ENCODE data around the gene C7.

The C7 gene

DNA sequence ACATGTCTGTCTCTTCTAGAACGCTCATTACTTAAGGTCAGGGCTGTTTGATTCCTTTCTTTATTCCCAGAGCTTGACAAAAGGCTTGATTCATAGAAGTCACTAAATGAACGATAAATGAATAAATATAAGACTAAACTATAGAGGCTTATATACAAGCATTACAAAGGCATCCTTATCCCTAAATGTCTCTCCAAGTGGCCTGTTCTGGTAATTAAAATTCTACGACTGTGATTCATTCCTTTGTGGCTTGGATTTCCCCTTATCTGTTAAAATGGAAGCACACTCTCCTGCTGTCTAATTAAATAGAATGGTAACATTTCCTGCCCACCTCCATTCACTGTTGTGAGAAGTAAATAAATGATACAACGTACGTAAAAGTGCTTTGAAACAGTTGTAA, 49.5 kb downstream of the C7 start:
- no peak overlapping the region for H3K4me3 ChIP-seq (replicated peaks; ENCODE audit: low read depth, low read length)
- TF ChIP-seq, protein P1, sequence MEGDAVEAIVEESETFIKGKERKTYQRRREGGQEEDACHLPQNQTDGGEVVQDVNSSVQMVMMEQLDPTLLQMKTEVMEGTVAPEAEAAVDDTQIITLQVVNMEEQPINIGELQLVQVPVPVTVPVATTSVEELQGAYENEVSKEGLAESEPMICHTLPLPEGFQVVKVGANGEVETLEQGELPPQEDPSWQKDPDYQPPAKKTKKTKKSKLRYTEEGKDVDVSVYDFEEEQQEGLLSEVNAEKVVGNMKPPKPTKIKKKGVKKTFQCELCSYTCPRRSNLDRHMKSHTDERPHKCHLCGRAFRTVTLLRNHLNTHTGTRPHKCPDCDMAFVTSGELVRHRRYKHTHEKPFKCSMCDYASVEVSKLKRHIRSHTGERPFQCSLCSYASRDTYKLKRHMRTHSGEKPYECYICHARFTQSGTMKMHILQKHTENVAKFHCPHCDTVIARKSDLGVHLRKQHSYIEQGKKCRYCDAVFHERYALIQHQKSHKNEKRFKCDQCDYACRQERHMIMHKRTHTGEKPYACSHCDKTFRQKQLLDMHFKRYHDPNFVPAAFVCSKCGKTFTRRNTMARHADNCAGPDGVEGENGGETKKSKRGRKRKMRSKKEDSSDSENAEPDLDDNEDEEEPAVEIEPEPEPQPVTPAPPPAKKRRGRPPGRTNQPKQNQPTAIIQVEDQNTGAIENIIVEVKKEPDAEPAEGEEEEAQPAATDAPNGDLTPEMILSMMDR (IDR thresholded peaks at IDR 0.05; ENCODE audit: low read depth, low read length, missing control alignments) = no peak
- DNase-seq (ENCODE audit: extremely low read depth, low read depth) = no peak

DNA sequence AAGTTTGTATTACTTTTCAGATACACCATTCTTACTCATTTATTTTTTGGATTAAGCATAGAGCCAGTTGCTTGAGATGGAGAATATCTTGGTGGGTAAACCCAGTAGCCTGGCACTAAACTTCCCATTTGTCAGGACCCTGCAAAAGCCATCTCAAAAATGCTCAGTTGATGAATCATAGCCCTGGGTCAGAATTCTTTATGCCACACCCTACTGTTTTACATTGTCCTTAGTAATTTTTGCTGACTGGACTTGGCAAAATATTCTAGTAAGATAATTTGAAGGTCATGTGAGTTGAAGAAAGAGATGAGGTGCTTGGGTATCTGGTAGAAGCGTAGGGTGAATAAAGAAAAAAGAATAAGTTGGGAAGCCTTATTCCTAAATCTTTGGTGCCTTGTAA, 50.7 kb downstream of the C7 start:
- DNase-seq (ENCODE audit: extremely low read depth, low read depth) = no peak
- TF ChIP-seq, protein P1 (IDR thresholded peaks at IDR 0.05; ENCODE audit: low read depth, low read length, missing control alignments) = no peak
- H3K4me3 ChIP-seq (replicated peaks; ENCODE audit: low read depth, low read length) = no peak overlapping the region

DNA sequence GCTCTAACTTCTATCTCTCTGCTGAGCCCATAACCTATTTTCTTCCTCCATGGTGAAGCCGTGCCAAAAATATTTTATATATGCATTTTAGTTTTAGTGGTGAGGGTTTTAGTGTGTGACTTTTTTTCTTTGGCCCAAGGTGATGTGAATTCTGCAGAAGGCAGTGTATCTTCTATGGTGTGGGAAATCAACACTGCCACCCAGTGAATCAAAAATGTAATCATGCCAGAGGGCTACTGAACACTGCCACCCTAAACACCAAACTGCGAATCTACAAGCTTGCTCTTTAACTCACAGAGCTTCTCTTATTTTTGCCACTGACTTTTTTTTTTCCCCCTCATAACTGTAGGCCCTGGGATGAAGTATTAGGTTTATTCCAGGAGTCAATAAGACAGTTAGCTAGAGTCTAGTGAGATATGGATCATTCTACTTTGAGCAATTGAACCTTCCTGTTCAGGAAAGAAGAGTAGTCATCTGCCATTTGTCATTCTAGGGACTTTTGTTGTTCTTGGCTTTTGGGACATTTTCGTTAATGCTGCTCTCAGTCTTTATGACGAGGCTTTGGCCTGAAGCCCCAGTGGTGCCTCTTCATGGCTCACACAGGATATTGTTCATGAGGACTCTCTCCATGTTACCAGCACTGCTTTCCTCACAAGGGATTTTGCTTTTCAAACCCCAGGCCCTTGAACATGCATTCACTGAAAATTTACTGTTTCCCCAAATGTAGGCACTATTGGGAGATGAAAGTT, 53.1 kb downstream of the C7 start:
- TF ChIP-seq, protein P1 (IDR thresholded peaks at IDR 0.05; ENCODE audit: low read depth, low read length, missing control alignments) = no peak
- no peak for DNase-seq (ENCODE audit: extremely low read depth, low read depth)
- no peak overlapping the region for H3K4me3 ChIP-seq (replicated peaks; ENCODE audit: low read depth, low read length)

DNA sequence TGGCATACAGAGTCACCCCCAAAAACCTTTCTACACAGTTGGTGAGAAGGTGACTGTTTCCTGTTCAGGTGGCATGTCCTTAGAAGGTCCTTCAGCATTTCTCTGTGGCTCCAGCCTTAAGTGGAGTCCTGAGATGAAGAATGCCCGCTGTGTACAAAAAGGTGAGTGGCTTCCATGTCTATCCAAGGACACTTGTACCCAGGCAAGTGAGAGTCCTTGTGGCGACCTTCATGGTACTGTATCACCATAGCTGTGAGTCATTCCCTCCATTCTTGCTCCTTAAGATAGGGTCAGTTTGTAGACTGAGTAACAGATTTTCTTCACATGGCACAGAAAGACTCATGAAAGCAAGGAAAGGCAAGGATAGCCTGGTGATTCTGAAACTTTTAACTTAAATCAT, 63.1 kb downstream of the C7 start:
- TF ChIP-seq, protein P1 (IDR thresholded peaks at IDR 0.05; ENCODE audit: low read depth, low read length, missing control alignments) = no peak

DNA sequence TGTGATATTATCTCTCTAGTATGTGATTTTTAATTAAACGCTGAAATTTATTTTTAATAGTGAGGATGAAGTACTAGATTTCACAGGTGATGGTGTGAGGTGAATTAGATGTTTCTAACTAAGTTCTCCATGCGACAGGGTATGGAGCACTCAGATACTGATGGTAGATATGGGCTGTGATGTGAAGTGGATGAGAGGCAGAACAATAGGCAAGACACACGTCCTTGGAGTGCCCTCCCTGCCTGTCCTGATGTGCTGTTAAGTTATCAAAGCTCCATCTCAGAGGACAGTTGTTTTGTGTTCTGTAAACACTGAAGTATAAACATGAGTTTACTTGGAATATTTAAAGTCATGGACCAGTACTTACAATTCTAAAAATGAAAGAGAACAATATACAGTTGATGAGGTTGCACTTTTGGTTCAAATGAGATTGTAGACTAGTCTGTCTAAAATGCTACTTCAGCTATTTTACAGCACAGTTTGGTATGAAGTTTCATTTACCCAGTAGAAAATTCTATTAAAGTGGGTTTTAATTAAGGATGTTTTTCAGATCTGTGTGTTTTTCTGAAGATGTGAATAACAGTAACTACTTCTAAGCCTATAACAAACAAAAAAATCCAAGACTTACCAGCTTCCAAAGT, 64.2 kb downstream of the C7 start:
- TF ChIP-seq, protein P1 (IDR thresholded peaks at IDR 0.05; ENCODE audit: low read depth, low read length, missing control alignments) = no peak
- H3K4me3 ChIP-seq (replicated peaks; ENCODE audit: low read depth, low read length) = no peak overlapping the region
- DNase-seq (ENCODE audit: extremely low read depth, low read depth) = no peak

More for the DNA sequence above, 63.1 kb downstream of the C7 start:
- no peak for DNase-seq (ENCODE audit: extremely low read depth, low read depth)
- H3K4me3 ChIP-seq (replicated peaks; ENCODE audit: low read depth, low read length) = no peak overlapping the region

DNA sequence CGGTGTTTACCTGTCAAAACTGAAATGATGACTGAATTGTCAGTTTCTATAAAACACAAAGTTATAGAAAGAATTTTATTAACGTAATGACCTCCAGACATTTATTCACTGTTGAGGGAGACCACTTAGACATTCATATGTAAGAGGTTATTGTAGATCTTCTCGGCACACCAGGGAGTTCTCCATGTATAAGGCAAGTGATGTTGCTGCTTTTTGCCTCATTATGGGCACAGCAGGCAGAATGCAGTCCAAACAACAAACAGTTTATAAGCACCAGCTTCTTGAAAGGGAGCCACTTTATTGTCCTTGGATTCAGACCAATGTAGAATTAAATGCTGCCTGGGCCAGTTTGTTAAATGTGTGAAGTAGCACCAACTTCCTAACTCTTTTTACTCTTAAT, 66.7 kb downstream of the C7 start:
- TF ChIP-seq, protein P1 (IDR thresholded peaks at IDR 0.05; ENCODE audit: low read depth, low read length, missing control alignments) = no peak
- DNase-seq (ENCODE audit: extremely low read depth, low read depth) = no peak
- no peak overlapping the region for H3K4me3 ChIP-seq (replicated peaks; ENCODE audit: low read depth, low read length)

Measured in HFF-Myc (cell line).